ENCODE measurements around the gene P2RY6.

P2RY6 gene

GRCh38 chr11:73298233-73298632 lies 26.1 kb downstream of the P2RY6 start:
- no peak for DNase-seq

- no peak for DNase-seq
Observed at GRCh38 chr11:73299751-73300150, 27.6 kb downstream of the P2RY6 start.

- DNase-seq, result no peak
Observed at GRCh38 chr11:73306069-73306841, 34.1 kb downstream of the P2RY6 start.

GRCh38 chr11:73306977-73307322 lies 34.8 kb downstream of the P2RY6 start:
- no peak for DNase-seq

GRCh38 chr11:73307323-73308002 lies 35.3 kb downstream of the P2RY6 start:
- peak; percentile 70 to 88 (median 79) for DNase-seq

- peak in 2 of 5 donors; percentile 21 to 26 for DNase-seq
Observed at GRCh38 chr11:73308003-73308960, 36.1 kb downstream of the P2RY6 start, which contains the start of gene ARHGEF17. Gene ARHGEF17 (plus strand): TSS chr11:73308276. CDS start chr11:73308639, 363 bp downstream.

- no peak for DNase-seq
Observed at GRCh38 chr11:73308961-73309919, 37.1 kb downstream of the P2RY6 start.

GRCh38 chr11:73310076-73310475 lies 37.9 kb downstream of the P2RY6 start:
- no peak for DNase-seq

- no peak for DNase-seq
Observed at GRCh38 chr11:73310661-73311393, 38.7 kb downstream of the P2RY6 start.

- DNase-seq, result no peak
Observed at GRCh38 chr11:73311394-73311869, 39.3 kb downstream of the P2RY6 start.

GRCh38 chr11:73312036-73312435 lies 39.9 kb downstream of the P2RY6 start:
- no peak for DNase-seq

- DNase-seq, result no peak
Observed at GRCh38 chr11:73312851-73313327, 40.8 kb downstream of the P2RY6 start.

GRCh38 chr11:73313652-73314051 lies 41.5 kb downstream of the P2RY6 start:
- DNase-seq, result peak in 1 of 5 donors; percentile 25

- DNase-seq, result no peak
Observed at GRCh38 chr11:73314117-73314961, 42.2 kb downstream of the P2RY6 start.

GRCh38 chr11:73315293-73316020 lies 43.3 kb downstream of the P2RY6 start:
- no peak for DNase-seq

GRCh38 chr11:73316422-73316821 lies 44.3 kb downstream of the P2RY6 start:
- no peak for DNase-seq

- DNase-seq, result no peak
Observed at GRCh38 chr11:73317373-73317772, 45.2 kb downstream of the P2RY6 start.

GRCh38 chr11:73317803-73318202 lies 45.7 kb downstream of the P2RY6 start:
- DNase-seq, result no peak

GRCh38 chr11:73318501-73319011 lies 46.4 kb downstream of the P2RY6 start:
- no peak for DNase-seq

Measured in T-helper 1 cell (primary cell).